NCI-H1105 (cell line): ENCODE results near the gene LTB4R2.
"Not testable (repeated sequence)": the region's sequence is repeated elsewhere in the genome, so short reads cannot be mapped to it uniquely, and the experiment has no call there.

Experiments used
- DNase-seq: peaks from one replicate; lab custom pipeline; 2025; lab: John Stamatoyannopoulos, UW

Gene LTB4R2

GRCh38 chr14:24340606-24341005 lies 30.7 kb downstream of the LTB4R2 start:
- DNase-seq = no peak

GRCh38 chr14:24342889-24343288 lies 32.9 kb downstream of the LTB4R2 start:
- no peak for DNase-seq

GRCh38 chr14:24343795-24344660 lies 34.1 kb downstream of the LTB4R2 start:
- DNase-seq = no peak

GRCh38 chr14:24347134-24347533 lies 37.2 kb downstream of the LTB4R2 start:
- no peak for DNase-seq

- no peak for DNase-seq
Observed at GRCh38 chr14:24348186-24348585, 38.2 kb downstream of the LTB4R2 start.

GRCh38 chr14:24349742-24350141 lies 39.8 kb downstream of the LTB4R2 start:
- no peak for DNase-seq

GRCh38 chr14:24351517-24351916 lies 41.6 kb downstream of the LTB4R2 start:
- no peak for DNase-seq

- no peak for DNase-seq
Observed at GRCh38 chr14:24353559-24354481, 43.9 kb downstream of the LTB4R2 start.

- DNase-seq = not testable (repeated sequence)
Observed at GRCh38 chr14:24354482-24354825, 44.5 kb downstream of the LTB4R2 start.

- DNase-seq = no peak
Observed at GRCh38 chr14:24355009-24355408, 45.1 kb downstream of the LTB4R2 start.

- DNase-seq = no peak
Observed at GRCh38 chr14:24356208-24356607, 46.3 kb downstream of the LTB4R2 start.

- no peak for DNase-seq
Observed at GRCh38 chr14:24360281-24360680, 50.3 kb downstream of the LTB4R2 start.

GRCh38 chr14:24361326-24361725 lies 51.4 kb downstream of the LTB4R2 start:
- no peak for DNase-seq
